ENCODE data around the gene ST8SIA6. TPM values are rescaled to one million over a fixed set of nuclear protein-coding genes. Genes with fewer than 3 reads are reported as not detected.

ST8SIA6 gene
- total and polyA plus RNA-seq, 2 of the 8 experiments (the other 6 are each of a cell fraction or from before 2014, with no cell fraction given): 0.70 to 1.1 TPM

- no peak for TF ChIP-seq TAF7 (optimal IDR thresholded peaks at IDR 0.05; ENCODE audit: borderline replicate concordance, low read depth, low read length)
- no peak for TF ChIP-seq SIX5 (IDR thresholded peaks at IDR 0.05; ENCODE audit: low read depth, low read length)
These were observed 105.7 kb downstream of the ST8SIA6 start (continued) for GRCh38 chr10:17348501-17349349.

Measured in H1 (cell line).